NB4 (cell line): ENCODE data around the gene PROX1.

Experiments
- POLR2A ChIP-seq: IDR thresholded peaks from 2 replicates; pipeline ENCODE4 v1.6.1; 2011; ENCODE audit warnings: mild to moderate bottlenecking; ENCODE audit not compliant: insufficient read length; ENCODE audit errors: extremely low read depth
- TF ChIP-seq, protein P1 (sequence below): IDR thresholded peaks from one replicate; pipeline ENCODE4 v1.5.1; 2012; ENCODE audit warnings: low read depth, low read length

DNA sequence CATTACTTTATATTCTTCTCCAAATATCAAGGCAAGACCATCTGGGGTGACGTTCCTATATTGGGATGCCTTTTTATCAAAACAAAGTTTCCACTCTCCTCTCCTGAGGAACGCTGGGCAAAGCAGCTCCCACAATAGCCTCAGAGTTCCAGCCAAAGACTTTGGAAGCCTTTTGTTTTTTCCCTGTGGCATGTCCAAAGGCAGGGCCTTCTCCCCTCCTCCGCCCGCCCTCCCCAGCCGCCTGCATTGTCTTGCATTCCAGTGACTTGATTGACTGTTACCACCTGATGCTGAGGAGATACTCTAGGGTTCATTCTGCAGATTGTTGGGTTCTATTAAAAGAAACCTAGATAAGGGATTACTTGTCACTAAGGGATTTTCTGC is 43.5 kb downstream of the PROX1 start:
- TF ChIP-seq POLR2A, result no peak
- TF ChIP-seq, protein P1, sequence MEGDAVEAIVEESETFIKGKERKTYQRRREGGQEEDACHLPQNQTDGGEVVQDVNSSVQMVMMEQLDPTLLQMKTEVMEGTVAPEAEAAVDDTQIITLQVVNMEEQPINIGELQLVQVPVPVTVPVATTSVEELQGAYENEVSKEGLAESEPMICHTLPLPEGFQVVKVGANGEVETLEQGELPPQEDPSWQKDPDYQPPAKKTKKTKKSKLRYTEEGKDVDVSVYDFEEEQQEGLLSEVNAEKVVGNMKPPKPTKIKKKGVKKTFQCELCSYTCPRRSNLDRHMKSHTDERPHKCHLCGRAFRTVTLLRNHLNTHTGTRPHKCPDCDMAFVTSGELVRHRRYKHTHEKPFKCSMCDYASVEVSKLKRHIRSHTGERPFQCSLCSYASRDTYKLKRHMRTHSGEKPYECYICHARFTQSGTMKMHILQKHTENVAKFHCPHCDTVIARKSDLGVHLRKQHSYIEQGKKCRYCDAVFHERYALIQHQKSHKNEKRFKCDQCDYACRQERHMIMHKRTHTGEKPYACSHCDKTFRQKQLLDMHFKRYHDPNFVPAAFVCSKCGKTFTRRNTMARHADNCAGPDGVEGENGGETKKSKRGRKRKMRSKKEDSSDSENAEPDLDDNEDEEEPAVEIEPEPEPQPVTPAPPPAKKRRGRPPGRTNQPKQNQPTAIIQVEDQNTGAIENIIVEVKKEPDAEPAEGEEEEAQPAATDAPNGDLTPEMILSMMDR, result no peak
